Stimulated activated CD4-positive, alpha-beta T cell treated with anti-CD3 and anti-CD28 coated beads, Interleukin-4, amount 100 ng/mL, for 1 hour (primary cell): ENCODE results near the gene NCAPD3.
A peak's percentile ranks its signal among the peaks of the same experiment; 100 is the strongest.
"Not testable (repeated sequence)": the region's sequence is repeated elsewhere in the genome, so short reads cannot be mapped to it uniquely, and the experiment has no call there.

ENCODE experiments used
- DNase-seq: peaks from one replicate; pipeline ENCODE4 v3.0.0-alpha.2; 2020

NCAPD3 gene

GRCh38 chr11:134224710-134225664 is 1.2 kb upstream of the NCAPD3 start:
- peak; percentile 67 for DNase-seq

DNA sequence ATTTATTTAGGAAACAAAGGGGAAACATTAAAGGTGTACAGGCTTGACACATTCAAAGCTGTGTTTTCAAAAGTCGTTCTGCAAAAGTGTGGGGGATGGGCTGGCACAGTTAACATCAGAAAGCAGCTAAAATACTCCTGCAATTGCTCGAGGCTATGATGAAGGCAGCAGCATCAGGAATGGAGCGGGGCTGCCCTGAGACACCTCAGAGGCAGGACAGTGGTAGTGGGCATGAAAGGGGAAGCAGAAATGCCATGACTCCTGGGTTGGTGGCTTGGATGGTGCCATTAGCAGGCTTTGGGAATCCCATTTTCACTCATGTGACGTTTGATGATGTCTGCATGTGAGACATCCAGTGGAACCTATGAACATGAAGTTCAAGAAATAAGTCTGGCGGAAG is 646 bp downstream of the NCAPD3 start:
- no peak for DNase-seq

- no peak for DNase-seq
Measured at GRCh38 chr11:134216816-134217215, 7.0 kb downstream of the NCAPD3 start.

GRCh38 chr11:134215836-134216235 is 7.9 kb downstream of the NCAPD3 start:
- no peak for DNase-seq

GRCh38 chr11:134207538-134208239 is 16.1 kb downstream of the NCAPD3 start:
- peak; percentile 61 for DNase-seq

GRCh38 chr11:134206185-134206584 is 17.6 kb downstream of the NCAPD3 start:
- no peak for DNase-seq

DNA sequence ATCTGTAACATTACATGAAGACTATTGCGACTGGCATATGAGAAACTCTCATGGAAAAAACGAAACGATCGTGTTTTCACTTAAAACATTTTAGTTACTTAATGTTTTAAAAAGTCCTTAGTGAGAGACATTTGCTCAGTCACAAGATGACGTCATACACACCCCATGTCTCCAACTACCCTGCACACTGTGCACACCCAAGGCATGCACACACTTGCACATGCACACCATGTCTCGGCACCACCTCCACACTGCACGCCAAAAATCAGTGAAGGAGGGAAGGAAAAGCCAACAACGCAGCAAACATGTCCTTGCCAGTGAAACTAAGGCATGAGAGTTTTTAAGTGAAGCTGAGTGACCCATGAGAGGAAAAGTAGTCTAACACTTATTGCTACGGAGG is 18.0 kb downstream of the NCAPD3 start:
- DNase-seq = no peak

DNA sequence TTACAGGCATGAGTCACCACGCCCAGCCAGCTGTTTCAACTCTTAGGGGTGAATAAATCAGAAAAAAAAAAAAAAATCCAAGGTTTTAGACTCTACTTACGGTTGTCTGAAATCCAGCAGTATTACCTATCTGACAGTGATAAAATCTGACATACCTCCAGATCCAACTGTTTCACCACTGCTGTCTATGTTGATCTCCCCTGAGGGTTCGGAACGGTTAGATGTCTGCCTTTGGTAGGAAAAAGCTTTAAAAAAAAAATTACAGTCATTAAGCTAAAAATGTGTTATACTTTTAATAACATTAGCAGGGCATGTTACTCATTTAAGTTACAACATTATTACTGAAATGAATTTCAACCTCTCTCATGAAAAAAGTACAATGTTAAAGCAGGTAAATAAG is 21.1 kb downstream of the NCAPD3 start:
- no peak for DNase-seq

DNA sequence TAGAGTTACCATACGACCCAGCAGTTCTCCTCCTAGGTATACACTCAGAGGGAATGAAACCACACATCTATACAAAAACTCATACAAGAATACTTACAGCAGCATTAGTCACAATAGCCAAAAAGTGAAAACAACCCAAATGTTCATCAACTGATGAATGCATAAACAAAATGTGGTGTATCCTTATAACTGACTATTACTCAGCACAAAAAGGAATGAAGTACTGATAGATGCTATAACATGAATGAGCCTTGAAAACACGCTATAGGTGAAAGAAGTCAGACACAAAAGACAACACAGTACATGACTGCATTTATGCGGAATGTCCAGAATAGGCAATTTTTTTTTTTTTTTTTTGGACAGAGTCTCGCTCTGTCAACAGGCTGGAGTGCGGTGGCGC is 23.1 kb downstream of the NCAPD3 start:
- no peak for DNase-seq

DNA sequence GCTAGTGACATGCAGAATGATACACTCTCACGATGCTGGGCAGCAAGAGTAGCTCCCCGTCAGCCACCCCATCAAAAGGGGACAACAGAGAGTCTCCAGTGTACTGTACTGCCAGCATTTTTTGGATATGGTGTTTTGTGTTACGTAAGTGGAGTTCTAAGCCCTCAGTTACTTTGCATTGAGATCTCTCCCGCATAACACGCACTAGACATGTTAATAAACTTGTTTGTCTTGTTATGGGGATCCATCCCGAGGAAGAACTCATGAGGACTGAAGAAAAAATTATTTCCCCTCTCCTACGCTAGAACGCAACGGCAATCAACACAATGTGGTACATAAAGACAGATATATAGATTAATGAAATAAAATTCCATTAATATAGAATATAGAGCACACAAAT is 24.2 kb downstream of the NCAPD3 start:
- no peak for DNase-seq

DNA sequence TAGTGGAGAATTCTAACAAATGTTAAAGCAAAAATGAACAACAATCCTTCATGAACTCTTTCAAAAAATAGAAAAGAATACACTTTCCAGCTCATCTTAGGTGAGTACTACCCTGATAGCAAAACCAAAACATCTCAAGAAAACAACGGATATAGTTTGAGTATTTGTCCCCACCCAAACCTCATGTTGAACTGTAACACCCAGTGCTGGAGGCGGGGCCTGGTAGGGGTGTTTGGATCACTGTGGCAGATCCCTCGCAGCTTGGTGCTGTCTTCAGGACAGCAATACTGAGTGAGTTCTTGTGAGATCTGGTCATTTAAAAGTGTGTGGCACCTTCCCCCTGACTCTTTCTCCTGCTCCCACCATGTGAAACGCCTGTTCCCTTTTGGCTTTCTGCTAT is 27.0 kb downstream of the NCAPD3 start:
- DNase-seq = no peak

DNA sequence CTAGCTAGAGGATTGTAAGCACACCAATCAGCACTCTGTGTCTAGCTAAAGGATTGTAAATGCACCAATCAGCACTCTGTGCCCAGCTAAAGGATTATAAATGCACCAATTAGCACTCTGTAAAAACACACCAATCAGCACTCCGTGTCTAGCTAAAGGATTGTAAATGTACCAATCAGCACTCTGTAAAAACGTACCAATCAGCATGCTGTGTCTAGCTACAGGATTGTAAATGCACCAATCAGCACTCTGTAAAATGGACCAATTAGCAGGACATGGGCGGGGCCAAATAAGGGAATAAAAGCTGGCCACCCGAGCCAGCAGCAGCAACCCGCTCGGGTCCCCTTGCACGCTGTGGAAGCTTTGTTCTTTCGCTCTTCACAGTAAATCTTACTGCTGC is 35.7 kb downstream of the NCAPD3 start:
- DNase-seq = not testable (repeated sequence)

- DNase-seq = no peak
Measured at GRCh38 chr11:134181707-134182106, 42.1 kb downstream of the NCAPD3 start.

GRCh38 chr11:134178032-134178674 is 45.6 kb downstream of the NCAPD3 start:
- DNase-seq = no peak

DNA sequence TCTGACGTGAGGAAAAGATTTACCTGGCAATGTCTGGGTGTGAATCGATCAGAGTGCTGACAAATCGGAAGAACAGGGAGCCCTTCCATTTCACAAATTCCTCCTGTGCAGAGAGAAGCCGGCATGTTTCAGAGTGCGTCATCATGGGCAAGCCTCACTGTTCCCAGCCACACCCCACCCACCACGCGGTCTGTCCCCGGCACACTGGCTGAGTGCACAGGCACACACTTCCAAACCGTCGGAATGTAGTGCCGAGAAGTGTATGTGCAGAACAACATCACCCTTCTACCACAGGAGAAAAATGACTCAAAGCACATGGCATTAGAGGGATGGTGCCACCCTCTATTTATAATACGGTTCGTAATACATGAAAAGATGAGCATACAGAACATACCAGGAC is 47.5 kb downstream of the NCAPD3 start:
- no peak for DNase-seq

GRCh38 chr11:134173296-134173695 is 50.5 kb downstream of the NCAPD3 start:
- no peak for DNase-seq

GRCh38 chr11:134171951-134172350 is 51.8 kb downstream of the NCAPD3 start:
- no peak for DNase-seq

- no peak for DNase-seq
Measured at GRCh38 chr11:134170919-134171281, 52.9 kb downstream of the NCAPD3 start.

DNA sequence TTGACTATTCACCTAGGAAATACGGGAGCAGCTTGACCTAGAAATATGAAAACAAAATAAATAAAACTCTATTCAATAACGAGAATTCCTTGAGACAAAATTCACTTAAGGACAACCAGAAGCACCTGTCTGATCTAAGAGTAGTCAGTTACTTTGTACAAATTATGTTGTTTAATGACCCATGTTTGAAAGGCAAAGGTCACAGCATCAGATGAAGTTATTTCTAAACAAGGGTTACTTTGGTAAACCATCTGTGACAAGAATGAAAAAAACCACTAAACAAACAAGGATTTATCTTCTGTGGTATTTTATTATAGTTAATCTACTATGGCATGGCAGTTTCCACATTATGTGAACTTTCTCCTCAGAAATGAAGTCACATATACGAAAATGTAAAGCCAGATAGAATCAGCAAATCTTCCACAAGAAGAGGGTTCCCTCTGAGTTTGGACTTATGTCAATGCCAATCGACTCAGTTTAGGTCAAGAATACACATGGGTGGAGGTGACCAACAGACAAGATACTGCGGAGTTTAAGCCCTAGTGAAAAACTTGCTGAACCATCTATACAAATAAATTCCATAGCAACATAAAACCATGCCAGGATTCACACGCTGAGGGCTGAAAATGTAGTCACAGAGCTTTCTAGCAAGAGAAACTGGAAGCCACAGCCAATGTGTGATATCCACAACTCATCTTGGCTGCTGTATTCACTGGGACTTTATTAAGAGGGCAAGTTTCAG is 53.4 kb downstream of the NCAPD3 start:
- no peak for DNase-seq

DNA sequence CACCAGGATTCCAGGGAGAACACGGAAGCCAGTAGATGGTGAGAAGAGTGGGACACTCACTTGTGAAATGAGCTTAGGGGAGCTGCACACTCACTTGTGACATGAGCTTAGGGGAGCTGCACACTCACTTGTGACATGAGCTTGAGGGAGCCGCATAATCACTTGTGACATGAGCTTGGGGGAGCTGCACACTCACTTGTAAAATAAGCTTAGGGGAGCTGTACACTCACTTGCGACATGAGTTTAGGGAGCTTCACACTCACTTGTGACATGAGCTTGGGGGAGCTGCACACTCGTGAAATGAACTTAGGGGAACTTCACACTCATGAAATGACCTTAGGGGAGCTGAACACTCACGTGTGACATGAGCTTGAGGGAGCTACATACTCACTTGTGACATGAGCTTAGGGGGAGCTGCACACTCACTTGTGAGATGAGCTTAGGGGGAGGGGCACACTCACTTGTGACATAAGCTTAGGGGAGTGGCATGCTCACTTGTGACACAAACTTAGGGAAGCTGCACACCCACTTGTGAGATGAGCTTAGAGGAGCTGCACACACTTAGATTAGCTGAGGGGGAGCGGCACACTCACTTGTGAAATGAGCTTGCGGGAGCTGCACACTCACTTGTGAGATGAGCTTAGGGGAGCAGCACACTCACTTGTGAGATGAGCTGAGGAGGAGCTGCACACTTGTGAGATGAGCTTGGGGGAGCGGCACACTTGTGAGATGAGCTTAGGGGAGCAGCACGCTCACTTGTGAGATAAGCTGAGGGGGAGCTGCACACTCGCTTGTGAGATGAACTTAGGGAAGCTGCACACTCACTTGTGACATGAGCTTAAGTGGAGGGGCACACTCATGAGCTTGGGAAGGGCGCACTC is 59.0 kb downstream of the NCAPD3 start:
- DNase-seq = no peak

DNA sequence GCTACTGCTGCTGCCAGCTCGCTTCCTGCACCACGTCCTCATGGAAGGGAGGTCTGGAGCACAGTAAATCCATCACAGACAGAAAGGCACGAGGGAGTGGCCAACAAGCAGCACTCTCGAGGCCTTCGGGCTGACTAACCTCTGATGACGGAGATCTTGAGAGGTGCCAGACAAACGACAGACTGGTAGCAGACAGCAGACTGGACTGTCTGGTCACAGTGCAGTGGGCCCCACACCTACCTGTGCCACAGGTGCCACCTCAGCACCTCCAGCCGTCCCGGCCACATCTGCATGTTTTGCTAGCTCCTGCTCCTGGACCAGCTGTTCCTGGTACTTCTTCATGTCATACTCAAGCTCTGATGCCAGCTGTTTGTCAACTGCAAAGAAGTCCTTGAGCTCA is 64.1 kb downstream of the NCAPD3 start:
- DNase-seq = no peak

- DNase-seq = no peak
Measured at GRCh38 chr11:134158023-134158422, 65.7 kb downstream of the NCAPD3 start.
